Muscle layer of colon (tissue), 2 donors: Measurements from ENCODE around the gene TXNDC15.
"Not testable (repeated sequence)": the region's sequence is repeated elsewhere in the genome, so short reads cannot be mapped to it uniquely, and the experiment has no call there.

Experiments used
- H3K27ac ChIP-seq: one replicate; pipeline ENCODE4 v1.7.0; 2013; ENCODE audit warnings: low read depth, mild to moderate bottlenecking, low read length, moderate library complexity
- H3K27me3 ChIP-seq, 2 donors: one replicate each; pipeline ENCODE4 v1.7.0; 2013; ENCODE audit warnings: low read length in 2 of 2, mild to moderate bottlenecking in 2 of 2; ENCODE audit not compliant: insufficient read depth in 2 of 2, control insufficient read depth in 1 of 2
- H3K36me3 ChIP-seq: one replicate; pipeline ENCODE4 v1.7.0; 2013; ENCODE audit warnings: mild to moderate bottlenecking, low read length; ENCODE audit not compliant: insufficient read depth
- H3K4me1 ChIP-seq: one replicate; pipeline ENCODE4 v1.7.0; 2013; ENCODE audit warnings: mild to moderate bottlenecking, low read length; ENCODE audit not compliant: insufficient read depth
- H3K4me3 ChIP-seq, 2 donors: one replicate each; pipeline ENCODE4 v1.7.0; 2013; ENCODE audit warnings: low read length in 2 of 2, low read depth in 1 of 2, mild to moderate bottlenecking in 1 of 2, moderate library complexity in 1 of 2
- H3K9ac ChIP-seq: one replicate; pipeline ENCODE4 v1.7.0; 2013; ENCODE audit warnings: low read length
- H3K9me3 ChIP-seq: one replicate; pipeline ENCODE4 v1.7.0; 2013; ENCODE audit warnings: mild to moderate bottlenecking, low read length
- donor health status: abdominal sarcoma.
- donor health status: Adenocarcinoma of cecum.

Gene TXNDC15

DNA sequence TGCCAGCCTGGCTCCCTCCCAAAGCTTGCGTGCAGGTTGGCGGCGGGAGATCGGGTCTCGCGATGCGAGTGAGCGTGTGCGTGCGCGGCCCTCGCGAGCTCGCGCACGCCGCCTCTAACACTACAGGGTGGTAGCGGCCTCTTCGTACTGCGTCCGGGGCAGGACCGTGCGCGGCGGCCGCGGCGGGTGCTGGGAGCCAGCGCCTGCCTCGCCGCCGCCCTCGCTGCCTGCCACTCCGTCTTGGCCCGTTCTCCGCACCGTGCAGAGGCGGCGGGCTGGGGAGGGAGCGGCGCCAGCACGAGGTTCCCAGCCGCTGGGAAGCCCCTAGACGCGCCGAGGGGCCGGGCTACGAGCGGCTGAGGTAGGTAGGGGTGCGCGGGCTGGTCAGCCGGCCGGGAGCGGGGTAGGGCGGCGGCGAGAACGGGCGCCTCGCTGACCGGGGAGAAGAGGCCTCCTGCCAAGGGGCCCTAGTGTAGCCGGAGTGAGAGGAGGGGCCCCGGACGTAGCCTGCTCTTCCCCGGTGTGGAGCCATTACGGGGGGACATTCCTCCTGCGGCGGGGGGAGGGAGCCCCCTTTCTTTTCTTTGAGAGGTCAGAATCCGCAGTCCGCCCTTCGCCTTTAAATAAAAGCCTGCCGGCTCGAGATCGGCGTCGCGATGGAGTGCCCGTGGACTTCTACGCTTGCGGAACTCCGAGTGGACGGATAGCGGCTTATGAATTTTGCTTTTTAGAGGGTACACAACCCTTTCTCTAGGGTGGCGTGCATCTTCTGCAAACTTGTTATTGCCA is 28.1 kb upstream of the TXNDC15 start, which contains the start of gene C5orf24:
C5orf24 (plus strand) TSS at position 117 of the 789 bp plus-strand sequence. CDS start 8,933 bp downstream, outside the sequence.
- H3K4me1 ChIP-seq = peaks cover 17% of the 10 kb centered on the region

DNA sequence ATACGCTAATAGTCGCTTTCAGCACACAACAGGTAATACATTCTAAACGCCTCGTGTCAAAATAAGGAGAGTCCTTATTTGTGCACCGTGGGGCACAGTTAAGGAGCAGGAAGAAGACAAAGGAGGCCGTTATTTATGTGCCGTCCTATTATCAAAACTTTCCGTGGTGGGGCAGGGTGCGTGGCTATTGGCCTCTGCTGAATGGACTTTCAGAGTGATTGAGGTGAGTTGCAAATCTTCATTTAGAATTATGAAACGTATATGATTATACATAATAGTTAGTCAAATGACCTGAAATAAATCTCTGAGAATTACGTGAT is 27.6 kb upstream of the TXNDC15 start:
- Histone ChIP-seq H3K4me1 (peaks cover 20% of the 10 kb centered on the region), H3K27me3 (no peaks in the 10 kb centered on the region), H3K4me3 (peak overlapping the region; percentile 65 to 96), H3K36me3 (no peaks in the 10 kb centered on the region), H3K9ac (peak overlapping the region; percentile 77), H3K9me3 (no peaks in the 10 kb centered on the region), H3K27ac (peak overlapping the region; percentile 92)

More for the DNA sequence above, 28.1 kb upstream of the TXNDC15 start, which contains the start of gene C5orf24:
- Histone ChIP-seq H3K4me3 (peak within 1 kb of the TSS; percentile 65 to 96), H3K9ac (peak within 1 kb of the TSS; percentile 77), H3K27me3 (no peaks in the 10 kb centered on the region), H3K36me3 (no peaks in the 10 kb centered on the region), H3K27ac (peak within 1 kb of the TSS; percentile 92), H3K9me3 (no peaks in the 10 kb centered on the region)

DNA sequence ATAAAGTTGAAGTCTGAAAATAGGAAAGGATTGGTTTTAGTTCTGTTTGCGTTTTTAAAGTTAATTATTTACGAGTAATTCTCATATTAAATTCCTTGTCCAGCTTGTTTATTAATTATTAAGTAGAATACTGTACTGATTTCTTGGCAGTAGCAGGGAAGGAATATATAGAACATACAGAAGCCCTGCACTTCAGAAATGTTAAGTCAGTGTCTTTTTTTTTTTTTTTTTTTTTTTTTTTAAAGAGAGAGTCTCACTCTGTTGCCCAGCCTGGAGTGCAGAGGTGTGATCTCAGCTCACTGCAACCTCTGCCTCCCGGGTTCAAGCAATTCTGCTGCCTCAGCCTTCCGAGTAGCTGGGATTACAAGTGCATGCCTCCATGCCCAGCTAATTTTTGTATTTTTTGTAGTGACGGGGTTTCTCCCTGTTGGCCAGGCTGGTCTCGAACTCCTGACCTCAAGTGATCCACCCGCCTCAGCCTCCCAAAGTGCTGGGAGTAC is 24.7 kb upstream of the TXNDC15 start:
- not testable (repeated sequence) for H3K27ac ChIP-seq, H3K9ac ChIP-seq, H3K4me3 ChIP-seq, H3K36me3 ChIP-seq, H3K9me3 ChIP-seq, H3K27me3 ChIP-seq
- peaks cover 25% of the 10 kb centered on the region for H3K4me1 ChIP-seq

- H3K27ac ChIP-seq = no peak overlapping the region
Measured at GRCh38 chr5:134851307-134851923, 22.8 kb upstream of the TXNDC15 start.

GRCh38 chr5:134856465-134856864 is 17.7 kb upstream of the TXNDC15 start:
- not testable (repeated sequence) for H3K4me3 ChIP-seq, H3K27me3 ChIP-seq, H3K9me3 ChIP-seq, H3K27ac ChIP-seq, H3K9ac ChIP-seq
- peaks cover 35% of the 10 kb centered on the region for H3K36me3 ChIP-seq
- H3K4me1 ChIP-seq = peaks cover 11% of the 10 kb centered on the region

More at GRCh38 chr5:134851307-134851923, 22.8 kb upstream of the TXNDC15 start:
- no peaks in the 10 kb centered on the region for H3K27me3 ChIP-seq
- H3K36me3 ChIP-seq = peaks cover 15% of the 10 kb centered on the region
- no peak overlapping the region for H3K4me3 ChIP-seq
- peaks cover 20% of the 10 kb centered on the region for H3K4me1 ChIP-seq
- no peaks in the 10 kb centered on the region for H3K9me3 ChIP-seq
- no peak overlapping the region for H3K9ac ChIP-seq

- Histone ChIP-seq H3K27ac (no peak overlapping the region), H3K4me1 (peaks cover 11% of the 10 kb centered on the region), H3K4me3 (no peak overlapping the region), H3K27me3 (no peaks in the 10 kb centered on the region), H3K9me3 (no peaks in the 10 kb centered on the region), H3K9ac (no peak overlapping the region), H3K36me3 (peaks cover 35% of the 10 kb centered on the region)
Measured at GRCh38 chr5:134857401-134857800, 16.8 kb upstream of the TXNDC15 start.

DNA sequence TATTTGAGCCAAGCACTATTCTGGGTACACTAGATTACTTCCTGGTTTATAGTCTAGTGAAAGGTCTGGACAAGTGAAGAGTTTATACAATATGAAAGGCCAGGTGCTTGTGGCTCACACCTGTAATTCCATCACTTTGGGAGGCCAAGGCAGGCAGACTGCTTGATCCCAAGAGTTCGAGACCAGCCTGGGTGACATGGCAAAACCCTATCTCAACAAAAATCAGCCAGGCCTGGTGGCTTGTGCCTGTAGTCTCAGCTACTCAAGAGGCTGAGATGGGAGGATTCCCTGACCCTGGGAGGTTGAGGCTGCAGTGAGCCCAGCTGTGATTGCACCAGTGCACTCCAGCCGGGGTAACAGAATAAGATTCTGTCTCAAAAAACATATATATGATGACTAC is 9.5 kb upstream of the TXNDC15 start:
- Histone ChIP-seq H3K9ac (no peak overlapping the region), H3K4me1 (peaks cover 7% of the 10 kb centered on the region), H3K9me3 (no peaks in the 10 kb centered on the region), H3K4me3 (no peak overlapping the region), H3K27me3 (no peaks in the 10 kb centered on the region), H3K27ac (no peak overlapping the region), H3K36me3 (peaks cover 6% of the 10 kb centered on the region)

DNA sequence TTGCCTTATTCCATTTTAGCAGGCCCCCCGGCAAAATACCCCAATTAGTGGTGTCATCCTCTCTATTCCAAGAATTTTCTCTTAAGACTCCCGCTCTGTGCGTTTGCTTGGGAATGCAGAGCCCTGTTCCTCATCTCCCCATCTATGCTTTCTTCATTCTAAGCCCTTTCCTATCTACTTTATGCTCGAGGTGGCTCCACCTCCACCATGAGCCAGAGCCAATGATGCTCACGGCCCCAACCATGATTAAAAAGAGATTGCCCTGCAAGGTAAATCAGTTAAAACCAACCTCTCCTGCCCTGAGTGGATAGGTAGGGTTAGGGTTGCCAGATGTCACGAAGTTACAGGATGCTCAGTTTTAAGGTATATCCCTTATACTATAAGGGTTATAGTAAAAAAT is 677 bp upstream of the TXNDC15 start:
- Histone ChIP-seq H3K27ac (peak overlapping the region; percentile 92), H3K9ac (peak overlapping the region; percentile 77), H3K36me3 (no peaks in the 10 kb centered on the region), H3K27me3 (no peaks in the 10 kb centered on the region), H3K9me3 (no peaks in the 10 kb centered on the region), H3K4me3 (peak overlapping the region in 1 of 2 donors; percentile 92), H3K4me1 (peaks cover 22% of the 10 kb centered on the region)

DNA sequence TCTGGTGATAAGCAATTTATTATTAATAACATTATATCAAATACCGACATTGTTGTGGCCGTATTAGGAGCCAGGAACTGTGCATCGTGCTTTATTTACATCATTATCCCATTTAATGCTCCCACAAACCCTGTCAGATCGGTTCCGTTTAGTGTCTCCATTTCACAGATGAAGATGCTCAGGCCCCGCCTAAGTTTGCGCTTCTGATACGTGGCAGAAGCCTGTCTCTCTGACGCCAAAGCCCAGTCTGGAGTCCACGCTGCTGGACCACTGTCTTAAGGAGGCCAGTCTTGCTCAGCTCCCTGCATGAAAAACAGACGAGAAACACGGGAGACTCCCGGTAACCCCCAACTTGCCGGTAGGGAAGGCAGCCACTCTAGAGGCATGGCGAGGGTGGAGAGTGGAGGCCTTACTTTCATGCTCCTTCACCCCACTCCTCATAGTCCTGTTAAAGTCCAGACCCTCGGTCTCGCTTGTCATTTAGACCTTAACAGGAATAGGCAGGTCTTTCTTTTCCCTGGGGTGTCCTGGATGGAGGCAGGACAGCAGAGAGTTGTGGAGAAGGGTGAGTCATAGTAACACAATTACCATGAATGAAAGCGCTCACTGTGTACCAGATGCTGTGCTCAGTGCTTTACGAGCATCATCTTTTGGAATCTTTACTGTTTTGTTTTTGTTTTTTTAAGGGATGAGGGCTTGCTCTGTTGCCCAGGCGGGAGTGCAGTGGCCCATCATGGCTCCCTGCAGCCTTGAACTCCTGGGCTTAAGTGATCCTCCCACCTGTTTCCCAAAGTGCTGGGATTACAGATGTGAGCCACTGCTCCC is 872 bp downstream of the TXNDC15 start:
- H3K9me3 ChIP-seq = no peaks in the 10 kb centered on the region
- peak overlapping the region; percentile 67 to 92 for H3K4me3 ChIP-seq
- peak overlapping the region; percentile 77 for H3K9ac ChIP-seq
- no peaks in the 10 kb centered on the region for H3K36me3 ChIP-seq
- H3K27me3 ChIP-seq = no peaks in the 10 kb centered on the region
- H3K4me1 ChIP-seq = peaks cover 22% of the 10 kb centered on the region
- peak overlapping the region; percentile 92 for H3K27ac ChIP-seq

- H3K27me3 ChIP-seq = no peaks in the 10 kb centered on the region
- no peaks in the 10 kb centered on the region for H3K9me3 ChIP-seq
- no peak overlapping the region for H3K4me3 ChIP-seq
- no peak overlapping the region for H3K9ac ChIP-seq
- peaks cover 22% of the 10 kb centered on the region for H3K4me1 ChIP-seq
- H3K36me3 ChIP-seq = no peaks in the 10 kb centered on the region
- no peak overlapping the region for H3K27ac ChIP-seq
Measured at GRCh38 chr5:134877159-134877558, 3.0 kb downstream of the TXNDC15 start.

DNA sequence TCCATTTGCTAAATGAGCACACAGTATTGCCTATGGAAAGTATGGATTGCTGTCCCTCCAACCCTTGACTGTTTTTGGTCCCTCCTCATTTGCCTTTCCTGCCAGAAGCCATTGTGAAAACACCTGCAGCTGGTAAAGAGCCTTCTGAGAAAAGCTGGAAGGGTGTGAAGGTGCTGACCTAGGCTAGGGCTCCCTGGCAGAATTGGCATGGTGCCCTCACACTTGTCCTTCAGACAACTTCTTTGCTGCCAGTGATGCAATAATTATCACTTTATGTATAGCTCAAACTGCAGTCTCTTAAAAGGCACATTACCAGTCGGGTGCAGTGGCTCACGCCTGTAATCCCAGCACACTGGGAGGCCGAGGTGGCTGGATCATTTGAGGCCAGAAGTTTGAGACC is 4.2 kb downstream of the TXNDC15 start:
- Histone ChIP-seq H3K9ac (no peak overlapping the region), H3K9me3 (no peaks in the 10 kb centered on the region), H3K27me3 (no peaks in the 10 kb centered on the region), H3K4me1 (peaks cover 21% of the 10 kb centered on the region), H3K36me3 (no peaks in the 10 kb centered on the region), H3K4me3 (no peak overlapping the region), H3K27ac (no peak overlapping the region)
